GM13976 (cell line): ENCODE results near the gene PHYKPL.

ENCODE experiments used
- DNase-seq: peaks from one replicate; pipeline ENCODE4 v3.0.0; 2012; ENCODE audit warnings: low spot score
- CTCF ChIP-seq: IDR thresholded peaks from 2 replicates; pipeline ENCODE4 v1.5.1; 2012; ENCODE audit warnings: borderline replicate concordance, mild to moderate bottlenecking; ENCODE audit not compliant: insufficient read depth; ENCODE audit errors: extremely low read depth, missing control alignments, control extremely low read depth
- in situ Hi-C: fragments of 300-500 bp; cut with MboI; formaldehyde crosslinking; loops from one replicate; pipeline ENCODE4 v1.12.0; 2022; ENCODE audit warnings: low sequenced_read_pairs, mixed read lengths, inconsistent platforms; ENCODE audit not compliant: unreplicated experiment

Gene PHYKPL

GRCh38 chr5:178266581-178266980, 34.0 kb upstream of the PHYKPL start:
- DNase-seq, result no peak
- TF ChIP-seq CTCF, result no peak
- in situ Hi-C loops, result no loop called here

- TF ChIP-seq CTCF, result no peak
- in situ Hi-C loops, result no loop called here
- no peak for DNase-seq
Observed at GRCh38 chr5:178265746-178266145, 33.1 kb upstream of the PHYKPL start.

GRCh38 chr5:178264044-178264443, 31.4 kb upstream of the PHYKPL start:
- in situ Hi-C loops, result no loop called here

GRCh38 chr5:178261666-178262600, 29.3 kb upstream of the PHYKPL start:
- DNase-seq, result no peak
- in situ Hi-C loops, result no loop called here
- no peak for TF ChIP-seq CTCF

More at GRCh38 chr5:178264044-178264443, 31.4 kb upstream of the PHYKPL start:
- DNase-seq, result no peak
- TF ChIP-seq CTCF, result no peak

- no peak for DNase-seq
- TF ChIP-seq CTCF, result no peak
- in situ Hi-C loops, result no loop called here
Observed at GRCh38 chr5:178259623-178260536, 27.3 kb upstream of the PHYKPL start.

GRCh38 chr5:178257650-178258049, 25.0 kb upstream of the PHYKPL start:
- DNase-seq, result no peak
- in situ Hi-C loops, result no loop called here
- TF ChIP-seq CTCF, result no peak
